H54 (cell line): ENCODE measurements around the gene MR1.
"Not testable (repeated sequence)": the region's sequence is repeated elsewhere in the genome, so short reads cannot be mapped to it uniquely, and the experiment has no call there.

ENCODE experiments used
- DNase-seq: peaks from one replicate; pipeline ENCODE4 v3.0.0; 2011; ENCODE audit warnings: low spot score, mixed read lengths; ENCODE audit not compliant: insufficient read length
- FAIRE-seq: peaks from 3 replicates; lab custom pipeline; 2011; peaks lifted over from hg19 to GRCh38; lab: Jason Lieb, UNC
- POLR2A ChIP-seq: IDR thresholded peaks from 2 replicates; pipeline ENCODE4 v1.6.1; 2011; ENCODE audit warnings: low read depth, mild to moderate bottlenecking, low read length

The MR1 gene

DNA sequence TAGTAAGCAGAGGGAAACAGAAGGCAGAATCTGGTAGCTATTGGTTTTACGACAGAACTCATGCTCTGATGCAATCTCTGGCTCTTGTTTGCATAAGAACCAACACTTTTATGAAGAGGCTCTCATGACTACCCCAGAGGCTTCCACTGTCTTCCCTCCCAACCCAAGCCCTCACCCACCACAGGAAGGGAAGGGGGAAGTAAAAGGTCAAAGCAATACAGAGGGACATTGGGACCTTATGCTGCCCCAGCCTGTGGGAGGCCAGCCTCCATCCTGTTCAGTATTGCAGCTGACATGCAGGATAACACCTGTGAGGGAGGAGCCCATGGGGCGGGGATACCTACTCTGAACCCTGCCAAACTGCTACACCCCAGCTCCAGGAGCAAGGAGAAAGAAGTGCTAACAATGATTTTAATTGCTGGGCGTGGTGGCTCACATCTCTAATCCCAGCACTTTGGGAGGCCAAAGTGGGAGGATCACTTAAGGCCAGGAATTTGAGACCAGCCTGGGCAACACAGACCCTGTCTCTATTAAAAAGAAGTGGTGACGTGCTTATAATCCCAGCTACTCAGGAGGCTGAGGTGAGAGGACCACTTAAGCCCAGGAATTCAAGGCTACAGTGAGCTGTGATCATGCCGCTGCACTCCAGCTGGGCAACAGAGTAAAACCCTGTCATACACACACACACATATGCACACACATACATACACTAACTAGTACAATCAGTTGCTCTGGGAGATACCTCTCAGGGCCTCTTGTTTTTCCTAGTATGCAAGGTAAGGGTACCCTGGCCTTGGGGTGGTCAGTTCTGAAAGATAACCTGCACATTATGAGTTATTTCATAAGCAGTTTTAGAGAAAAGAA, 9.5 kb downstream of the MR1 start:
- TF ChIP-seq POLR2A = no peak
- DNase-seq = no peak

DNA sequence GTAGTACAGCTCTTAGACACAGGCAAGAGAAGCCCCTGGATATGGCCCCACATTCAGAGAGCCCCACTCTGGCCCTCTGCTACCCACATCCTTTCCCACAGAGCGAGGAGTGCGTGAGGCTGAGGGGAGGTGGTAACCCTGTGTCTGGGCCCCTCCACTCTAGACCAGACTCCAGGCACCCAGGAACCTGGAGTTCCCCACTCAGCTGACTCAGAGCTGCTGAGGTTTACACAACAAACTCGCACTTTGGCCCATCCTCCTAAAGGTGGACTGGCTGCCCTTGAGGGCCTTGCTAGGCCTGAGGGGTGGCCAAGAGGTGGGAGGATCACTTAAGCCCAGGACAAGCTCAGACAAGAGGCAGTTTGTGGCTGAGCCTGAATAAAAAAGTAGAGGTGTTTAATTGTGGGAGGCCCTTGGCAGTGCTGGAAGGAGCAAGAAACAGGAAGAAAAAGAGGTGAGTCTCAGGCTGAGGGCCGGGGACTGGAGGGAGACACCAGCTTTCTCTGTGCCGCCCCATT, 10.7 kb downstream of the MR1 start:
- FAIRE-seq (no peak), DNase-seq (no peak)
- no peak for TF ChIP-seq POLR2A

More for the DNA sequence above, 9.5 kb downstream of the MR1 start:
- FAIRE-seq = no peak

DNA sequence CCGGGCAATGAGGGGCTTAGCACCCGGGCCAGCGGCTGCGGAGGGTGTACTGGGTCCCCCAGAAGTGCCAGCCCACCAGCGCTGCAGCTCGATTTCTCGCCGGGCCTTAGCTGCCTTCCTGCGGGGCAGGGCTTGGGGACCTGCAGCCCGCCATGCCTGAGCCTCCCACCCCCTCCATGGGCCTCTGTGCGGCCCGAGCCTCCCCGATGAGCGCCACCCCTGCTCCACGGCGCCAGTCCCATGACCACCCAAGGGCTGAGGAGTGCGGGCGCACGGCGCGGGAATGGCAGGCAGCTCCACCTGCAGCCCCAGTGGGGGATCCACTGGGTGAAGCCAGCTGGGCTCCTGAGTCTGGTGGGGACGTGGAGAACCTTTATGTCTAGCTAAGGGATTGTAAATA, 12.2 kb downstream of the MR1 start:
- FAIRE-seq, DNase-seq: not testable (repeated sequence)

DNA sequence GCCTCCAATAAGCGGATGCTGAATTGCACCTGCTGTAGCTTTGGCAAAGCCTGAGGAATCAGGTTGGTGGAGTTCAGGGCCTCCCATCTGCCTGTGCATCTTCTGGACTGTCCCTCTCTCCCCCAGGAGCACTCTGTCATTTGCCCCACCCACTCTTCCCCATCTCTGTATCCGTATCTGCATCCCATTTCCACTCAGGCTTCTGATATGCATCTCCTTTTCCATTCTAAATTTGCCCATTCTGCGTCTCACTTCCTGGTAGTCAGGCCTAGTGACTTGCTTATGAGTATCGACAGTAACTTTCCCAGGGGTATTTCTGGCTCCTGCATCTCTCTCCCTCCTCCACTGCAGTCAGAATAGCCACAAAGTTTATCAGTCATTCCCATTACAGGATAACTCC, 15.6 kb downstream of the MR1 start:
- FAIRE-seq = no peak
- TF ChIP-seq POLR2A = no peak
- DNase-seq = no peak

- DNase-seq = no peak
- TF ChIP-seq POLR2A = no peak
- FAIRE-seq = no peak
Measured at GRCh38 chr1:181050922-181051321, 17.1 kb downstream of the MR1 start.

DNA sequence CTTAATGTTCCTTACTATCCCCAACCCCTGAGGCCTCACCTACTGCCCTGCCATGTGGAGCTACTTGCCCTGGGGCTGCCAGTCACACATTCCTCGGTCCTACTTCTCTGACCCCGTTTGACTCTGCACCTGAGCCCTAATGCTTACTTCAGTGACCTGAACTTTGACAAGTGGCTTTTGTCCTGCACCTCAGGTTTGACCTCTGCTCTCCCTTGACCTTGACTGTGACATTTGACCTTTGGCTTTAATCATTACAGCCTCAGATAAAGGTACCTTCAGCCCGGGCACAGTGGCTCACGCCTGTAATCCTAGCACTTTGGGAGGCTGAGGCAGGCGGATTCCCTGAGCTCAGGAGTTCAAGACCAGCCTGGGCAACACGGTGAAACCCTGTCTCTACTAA, 22.8 kb downstream of the MR1 start:
- no peak for DNase-seq
- TF ChIP-seq POLR2A = no peak
- no peak for FAIRE-seq

- no peak for TF ChIP-seq POLR2A
- DNase-seq = no peak
- no peak for FAIRE-seq
Measured at GRCh38 chr1:181057079-181057478, 23.3 kb downstream of the MR1 start.

DNA sequence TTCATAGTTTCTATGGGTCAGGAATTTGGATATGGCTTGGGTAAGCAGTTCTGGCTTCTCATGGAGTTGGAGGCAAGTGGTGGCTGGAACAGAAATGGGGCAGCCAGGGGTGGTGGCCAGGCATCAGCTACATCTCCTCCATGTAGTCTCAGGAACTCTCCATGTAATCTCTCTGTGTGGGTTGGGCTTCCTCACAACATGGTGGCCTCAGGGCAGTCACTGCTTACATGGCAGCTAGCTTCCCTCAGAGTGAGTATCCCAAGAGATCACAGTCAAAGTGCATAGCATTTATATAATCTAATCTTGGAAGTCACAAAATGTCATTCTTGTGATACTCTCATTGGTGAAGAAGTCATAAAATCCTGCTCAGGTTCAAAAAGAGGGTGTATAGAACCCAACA, 25.7 kb downstream of the MR1 start:
- no peak for DNase-seq
- no peak for FAIRE-seq
- no peak for TF ChIP-seq POLR2A

DNA sequence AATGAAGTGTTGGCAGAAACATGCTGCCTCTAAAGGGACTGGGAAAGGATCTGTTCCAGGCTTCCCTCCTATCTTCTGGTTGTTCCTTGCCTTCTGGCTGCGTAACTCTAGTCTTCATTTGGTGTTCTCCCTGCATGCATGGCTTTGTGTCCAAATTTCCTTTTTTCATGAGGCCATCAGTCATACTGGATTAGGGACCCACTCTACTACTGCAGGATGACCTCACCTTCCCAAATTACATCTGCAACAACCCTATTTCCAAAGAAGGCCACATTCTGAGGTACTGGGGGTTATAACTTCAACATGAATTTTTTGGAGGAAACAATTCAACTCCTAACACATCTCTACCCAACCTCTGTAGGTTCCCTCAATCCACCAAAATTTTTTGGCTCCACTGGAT, 26.3 kb downstream of the MR1 start:
- TF ChIP-seq POLR2A = no peak
- FAIRE-seq (no peak), DNase-seq (no peak)

- FAIRE-seq, DNase-seq: not testable (repeated sequence)
Measured at GRCh38 chr1:181060947-181061346, 27.2 kb downstream of the MR1 start.

DNA sequence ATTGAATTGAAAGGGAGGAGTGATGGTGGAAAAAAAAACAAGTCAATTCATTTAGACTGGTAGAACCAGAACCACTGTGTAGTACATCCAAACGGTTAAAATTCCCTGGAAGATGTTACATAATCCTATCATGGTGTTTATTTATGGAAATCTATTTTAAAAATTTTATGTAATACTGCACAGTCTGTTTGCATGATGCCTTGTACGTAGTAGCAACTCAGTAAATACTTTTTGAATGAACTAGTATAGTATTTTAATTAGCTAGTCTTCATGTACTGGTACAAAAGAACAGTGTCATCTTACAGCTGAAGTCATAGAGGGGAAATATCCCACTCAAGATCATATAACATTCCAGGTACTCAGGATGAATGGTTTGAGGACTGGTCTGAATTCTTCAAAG, 27.7 kb downstream of the MR1 start:
- DNase-seq (no peak), FAIRE-seq (no peak)
- TF ChIP-seq POLR2A = no peak

GRCh38 chr1:181061891-181062835, 28.4 kb downstream of the MR1 start:
- DNase-seq (no peak), FAIRE-seq (no peak)

DNA sequence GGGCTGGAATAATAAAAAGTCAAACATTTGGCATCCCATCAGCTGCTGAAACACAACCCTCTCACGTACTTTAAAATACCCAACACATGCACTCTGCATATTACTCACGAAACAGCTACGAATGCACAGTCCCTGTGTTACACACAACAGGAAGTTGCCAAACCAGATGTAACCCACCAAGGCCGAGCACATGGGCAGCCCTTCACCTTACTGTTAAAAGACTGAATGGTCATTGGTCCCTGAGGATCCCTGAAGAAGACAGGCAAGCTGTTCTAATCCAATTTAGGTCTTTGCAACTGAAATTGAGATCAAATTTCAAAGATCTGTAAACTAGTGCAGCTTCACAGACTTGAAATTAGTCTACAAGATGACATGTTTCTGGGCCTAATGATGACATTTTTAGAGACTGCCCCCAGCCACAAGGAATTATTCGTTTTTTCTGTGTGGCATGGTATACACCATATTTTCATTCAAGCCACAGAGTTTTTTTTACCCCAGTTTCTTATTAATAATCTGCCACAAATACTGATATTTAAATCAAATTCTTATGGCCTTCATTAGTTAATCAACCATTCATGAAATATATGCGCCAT, 29.1 kb downstream of the MR1 start:
- FAIRE-seq (no peak), DNase-seq (no peak)

More at GRCh38 chr1:181061891-181062835, 28.4 kb downstream of the MR1 start:
- no peak for TF ChIP-seq POLR2A

DNA sequence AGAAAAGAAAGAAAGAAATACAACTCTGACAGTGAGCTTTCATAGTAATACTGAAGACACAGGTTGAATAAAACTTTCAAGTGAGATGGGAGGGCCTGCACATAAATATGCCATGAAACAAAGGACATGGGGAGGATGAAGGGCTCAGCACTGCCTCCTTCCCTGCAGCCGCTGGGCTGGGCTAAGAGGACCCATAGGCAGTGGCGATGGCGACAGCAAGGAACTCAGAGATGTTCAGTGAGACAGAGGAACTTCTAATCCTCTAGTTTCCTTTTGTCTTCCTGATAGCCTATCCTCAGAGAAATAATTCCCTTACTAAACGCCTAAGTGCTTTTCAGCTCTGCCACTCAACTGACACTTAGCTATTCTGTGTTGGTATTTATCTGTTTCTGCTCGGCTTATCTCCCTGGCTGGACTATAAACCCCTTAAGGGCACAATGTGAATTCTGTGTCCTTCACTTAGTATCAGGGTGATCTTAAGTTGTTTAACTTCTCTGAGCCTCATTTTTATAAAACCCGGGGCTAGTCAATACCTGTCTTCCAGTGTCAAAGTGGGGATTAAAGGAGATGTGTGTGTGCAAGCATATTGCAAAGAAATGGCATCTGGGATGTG, 30.3 kb downstream of the MR1 start:
- DNase-seq (no peak), FAIRE-seq (no peak)
- no peak for TF ChIP-seq POLR2A

More for the DNA sequence above, 29.1 kb downstream of the MR1 start:
- no peak for TF ChIP-seq POLR2A
